HG03558 (cell line): ENCODE data around the gene DUSP19.
A peak's percentile ranks its signal among the peaks of the same experiment; 100 is the strongest.

Experiments used
- ATAC-seq: cut with Tn5 transposase; IDR thresholded peaks from one replicate; pipeline ENCODE4 v1.9.1; 2021; ENCODE audit warnings: moderate number of reproducible peaks; ENCODE audit not compliant: unreplicated experiment; ENCODE audit errors: extremely low read depth

Gene DUSP19

DNA sequence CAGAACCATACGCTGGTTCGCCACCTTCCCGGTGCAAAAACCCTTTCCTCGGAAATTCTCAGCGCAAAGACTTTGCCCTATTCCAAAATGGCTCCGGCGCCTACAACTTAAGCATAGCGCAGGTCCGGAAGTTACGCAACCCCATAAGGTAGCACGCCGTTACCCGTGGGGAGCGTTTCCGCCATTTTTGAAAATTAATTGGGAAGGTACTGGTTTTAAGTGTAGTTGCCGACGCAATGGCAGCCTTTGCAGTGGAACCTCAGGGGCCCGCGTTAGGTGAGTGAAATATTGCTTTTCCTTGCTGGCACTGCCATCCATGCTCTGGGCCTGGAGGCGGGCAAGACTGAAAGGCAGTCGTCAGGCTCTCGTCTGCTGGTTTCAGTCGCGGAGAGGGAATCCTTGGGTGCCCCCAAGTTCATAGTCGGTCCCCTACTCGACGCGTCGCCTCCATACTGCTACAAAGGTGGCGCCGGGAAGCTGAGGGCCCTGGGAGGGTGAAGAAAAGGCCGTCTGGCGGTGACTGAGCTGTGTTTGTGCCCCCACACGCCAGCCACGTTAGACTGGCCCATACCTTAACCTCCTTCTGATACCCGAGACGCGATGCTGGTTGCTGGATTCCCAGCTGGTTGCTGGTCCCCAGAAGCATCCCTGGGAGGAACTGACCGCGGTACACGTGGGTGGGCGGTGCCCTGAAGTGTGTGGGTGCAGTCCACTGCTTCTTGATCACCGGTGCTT, 45.8 kb downstream of the DUSP19 start, which contains the start of gene NUP35:
Gene NUP35 (plus strand): TSS at position 222 of the 735 bp plus-strand sequence. CDS start 15 bp downstream, at position 237.
- ATAC-seq, result peak; percentile 87

DNA sequence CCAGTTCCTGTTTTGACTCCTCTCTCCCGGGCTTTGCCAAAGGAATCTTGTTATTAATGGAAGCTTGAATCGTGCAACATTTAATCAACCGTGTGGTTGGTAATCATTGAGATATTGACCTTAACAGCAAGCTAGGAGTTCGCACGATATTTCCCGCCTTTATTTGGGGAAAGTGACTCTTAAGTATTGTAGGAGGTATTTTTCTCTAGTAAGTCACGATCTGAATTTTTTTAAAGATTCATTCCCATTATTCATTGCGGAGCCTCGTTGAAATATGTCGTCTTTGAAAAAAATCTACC, 46.4 kb downstream of the DUSP19 start:
- no peak for ATAC-seq

DNA sequence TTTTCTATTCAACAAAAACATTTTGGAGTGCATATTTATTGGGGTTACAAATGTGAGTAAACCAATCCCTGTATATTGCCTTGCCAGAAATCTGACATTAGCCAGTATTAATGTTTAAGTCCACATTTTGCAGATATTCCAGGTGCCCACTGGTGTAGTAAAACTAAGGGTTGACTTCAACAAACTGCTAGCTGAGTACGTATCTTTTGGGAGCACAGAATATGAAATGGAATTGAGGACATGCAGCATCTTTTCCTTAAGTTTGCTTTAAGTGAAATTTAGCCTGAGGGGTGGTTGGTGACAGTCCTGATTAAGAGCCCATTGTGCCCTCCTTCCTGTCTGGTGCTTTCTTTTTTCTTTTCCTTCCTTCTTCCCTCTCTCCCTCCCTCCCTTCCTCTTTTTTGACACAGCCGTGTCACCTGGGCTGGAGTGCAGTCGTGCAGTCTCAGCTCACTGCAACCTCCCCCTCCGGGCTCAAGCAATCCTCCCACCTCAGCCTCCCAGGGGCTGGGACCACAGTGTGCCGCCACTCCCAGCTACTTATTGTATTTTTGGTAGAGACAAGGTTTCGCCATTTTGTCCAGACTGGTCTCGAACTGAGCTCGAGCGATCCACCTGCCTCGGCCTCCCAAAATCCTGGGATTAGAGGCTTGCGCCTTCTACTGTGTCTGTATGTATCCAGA, 47.3 kb downstream of the DUSP19 start:
- ATAC-seq, result no peak

DNA sequence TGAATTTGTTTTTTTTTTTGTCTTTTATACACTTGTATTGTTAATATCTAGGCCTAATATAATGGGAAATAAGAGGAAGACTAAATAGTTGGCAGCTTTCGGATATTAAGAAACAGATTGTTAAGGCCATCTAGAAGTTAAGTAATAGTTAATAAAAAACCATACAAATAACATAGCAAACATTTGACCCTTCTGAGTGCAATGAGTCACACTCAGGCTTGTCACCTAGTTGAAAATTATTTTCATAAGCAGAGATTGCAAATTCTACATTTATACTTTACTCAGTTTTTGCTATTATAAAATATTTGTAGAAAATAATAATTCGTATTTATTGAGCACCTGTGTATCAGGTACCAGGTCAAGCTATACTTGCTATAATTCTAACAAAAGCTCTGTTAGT, 48.1 kb downstream of the DUSP19 start:
- ATAC-seq, result no peak

DNA sequence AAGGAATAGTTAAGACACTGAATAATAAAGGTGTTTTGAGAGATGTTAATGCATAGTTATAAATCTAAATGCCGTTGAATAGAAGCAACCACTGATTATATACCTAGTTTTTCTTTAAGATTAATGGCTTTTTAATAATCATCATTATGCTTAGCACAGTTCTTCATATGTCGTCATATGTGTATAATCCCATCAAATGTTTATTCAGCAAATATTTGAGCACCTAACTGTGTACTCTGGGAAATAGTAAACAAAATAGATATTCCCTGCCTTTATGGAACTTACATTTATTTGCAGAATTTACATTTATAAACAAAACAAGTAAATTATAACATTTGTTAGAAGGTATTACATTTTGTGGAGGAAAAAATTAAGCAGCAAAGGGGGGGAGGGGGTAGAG, 55.5 kb downstream of the DUSP19 start:
- ATAC-seq, result no peak

DNA sequence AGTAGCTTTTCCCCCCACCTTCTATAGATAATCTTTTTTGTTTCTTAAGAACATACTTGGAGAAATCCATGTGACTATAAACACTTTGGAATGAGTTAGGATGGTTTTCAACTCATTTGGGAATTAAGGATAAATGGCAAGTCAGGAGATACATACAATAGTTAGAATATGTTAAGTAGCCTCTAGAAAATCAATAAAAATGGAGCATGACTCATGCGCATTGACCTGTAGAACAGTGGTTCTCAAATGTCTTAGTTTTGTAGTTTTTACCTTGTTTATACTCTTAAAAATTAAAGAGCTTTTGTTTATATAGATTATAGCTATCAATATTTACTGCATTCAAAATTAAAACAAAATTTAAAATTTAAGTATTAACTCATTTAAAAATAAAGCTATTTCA, 70.4 kb downstream of the DUSP19 start:
- no peak for ATAC-seq

DNA sequence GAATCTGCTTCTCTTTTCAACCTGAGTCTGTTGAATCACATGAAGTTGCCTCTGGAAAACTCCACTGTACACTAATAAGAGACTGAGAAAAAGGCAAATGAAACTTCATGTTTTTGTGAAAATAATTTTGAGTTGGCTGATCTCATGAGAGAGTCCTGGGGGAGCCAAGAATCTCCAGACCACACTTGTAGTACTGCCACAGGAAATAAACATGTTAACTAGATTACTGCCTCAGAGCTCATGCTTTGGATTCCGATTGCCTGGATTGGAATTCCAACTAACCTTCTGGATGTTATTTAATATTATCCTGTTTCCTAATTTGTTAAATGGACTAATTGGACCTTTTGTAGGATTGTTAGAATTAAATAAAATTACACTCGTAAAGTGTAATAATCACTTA, 70.9 kb downstream of the DUSP19 start:
- no peak for ATAC-seq
